Esophagus muscularis mucosa (tissue), 4 donors: ENCODE measurements around the gene CRX. TPM values are rescaled to one million over a fixed set of nuclear protein-coding genes. Genes with fewer than 3 reads are reported as not detected.
"Not testable (repeated sequence)": the region's sequence is repeated elsewhere in the genome, so short reads cannot be mapped to it uniquely, and the experiment has no call there.

Experiments
- DNase-seq: peaks from one replicate; pipeline ENCODE4 v3.0.0-alpha.2; 2017; ENCODE audit errors: extremely low spot score
- H3K27ac ChIP-seq, 4 donors: fragments of 200-600 bp; sonication (generic); replicated peaks in 1 of 4; 1 replicate in 3 of 4; 2 replicates in 1 of 4; pipeline ENCODE4 v1.5.1; 2016 to 2019; ENCODE audit warnings: mild to moderate bottlenecking in 1 of 4
- H3K27me3 ChIP-seq, 4 donors: fragments of 200-600 bp; sonication (generic); one replicate each; pipeline versions ENCODE4 v1.5.1 to v1.6.0; 2016 to 2019
- H3K36me3 ChIP-seq, 4 donors: fragments of 200-600 bp; sonication (generic); one replicate each; pipeline ENCODE4 v1.5.1; 2016 to 2019
- H3K4me1 ChIP-seq, 4 donors: fragments of 200-600 bp; sonication (generic); one replicate each; pipeline ENCODE4 v1.5.1; 2016 to 2019
- H3K4me3 ChIP-seq, 4 donors: fragments of 200-600 bp; sonication (generic); 1 replicate in 2 of 4; 2 replicates in 2 of 4; pipeline ENCODE4 v1.5.1; 2016 to 2019; ENCODE audit warnings: mild to moderate bottlenecking in 4 of 4, moderate library complexity in 1 of 4
- H3K9me3 ChIP-seq, 4 donors: fragments of 200-600 bp; sonication (generic); 1 replicate in 3 of 4; 2 replicates in 1 of 4; pipeline ENCODE4 v1.5.1; 2016 to 2019
- CTCF ChIP-seq, 3 experiments: fragments of 200-600 bp in 2 of 3; fragments of 450-650 bp in 1 of 3; sonication (generic) in 2 of 3; IDR thresholded peaks; one replicate each; pipeline ENCODE4 v1.5.1; 2017 to 2019; ENCODE audit warnings: antibody characterized with exemption in 3 of 3, mild to moderate bottlenecking in 2 of 3, moderate library complexity in 1 of 3
- EP300 ChIP-seq: sonication (generic); formaldehyde crosslinking; IDR thresholded peaks from one replicate; pipeline ENCODE4 v1.6.1; 2017; ENCODE audit warnings: antibody characterized with exemption
- POLR2A ChIP-seq: fragments of 450-650 bp; IDR thresholded peaks from one replicate; pipeline ENCODE4 v1.6.1; 2017; ENCODE audit warnings: antibody characterized with exemption, moderate library complexity, mild to moderate bottlenecking, low read depth
- POLR2AphosphoS5 ChIP-seq, 2 donors: sonication (generic); formaldehyde crosslinking; IDR thresholded peaks; one replicate each; pipeline ENCODE4 v1.6.1; 2017; ENCODE audit warnings: antibody characterized with exemption in 2 of 2
- WGBS: methylation state at CpG from one replicate; pipeline ENCODE4 v1.1.5; 2018; 5-methylcytosine and 5-hydroxymethylcytosine counted together
- intact Hi-C: fragments of 100-400 bp; cut with DNase I; formaldehyde crosslinking; loops from one replicate; pipeline ENCODE4 v1.15.1; 2023
- total RNA-seq, 4 donors: library from RNA; depleted of rRNA; stranded (reverse); fragments of >200 nt; gene quantifications; one replicate each; pipeline versions ENCODE4 v1.1.0 to v1.2.1, GENCODE V29; 2016

Gene CRX
- total RNA-seq, 4 donors from 2014 or later = not detected

- intact Hi-C loops = no loop called here
- TF ChIP-seq CTCF (IDR thresholded peaks at IDR 0.05) = no peak
- TF ChIP-seq EP300 = no peak
- no peak for TF ChIP-seq POLR2A
- no peak for TF ChIP-seq POLR2AphosphoS5 (IDR thresholded peaks at IDR 0.05)
- Histone ChIP-seq H3K27me3 (peaks cover 0 to 92% (median 22%) of the 10 kb centered on the region in 4 donors), H3K4me3 (no peak overlapping the region), H3K9me3 (no peaks in the 10 kb centered on the region), H3K4me1 (peaks cover 0 to 4% (median 1%) of the 10 kb centered on the region in 4 donors), H3K27ac (no peak overlapping the region), H3K36me3 (no peaks in the 10 kb centered on the region)
- no peak for DNase-seq
- WGBS = 59% methylated on average over 4 of the region's 5 CpGs
Measured at GRCh38 chr19:47853003-47853402, 31.3 kb downstream of the CRX start.

DNA sequence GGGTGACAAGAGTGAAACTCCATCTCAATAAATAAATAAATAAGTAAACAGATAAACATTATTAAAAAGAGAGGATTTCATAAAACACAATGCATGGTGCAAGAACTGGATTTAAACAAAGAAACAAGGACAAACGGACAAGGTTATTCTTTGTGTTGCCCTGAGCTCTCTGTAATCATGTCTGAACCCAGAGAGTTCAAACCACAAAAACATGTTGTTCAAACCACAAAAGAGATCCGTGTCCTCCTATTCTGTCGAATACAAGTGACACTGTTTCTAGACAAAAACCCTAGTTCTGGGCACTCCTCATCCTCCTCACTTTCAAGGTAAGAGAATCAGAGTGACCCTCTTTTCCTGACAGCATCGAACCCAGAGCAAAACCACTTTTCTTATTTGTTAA, 32.7 kb downstream of the CRX start:
- no peaks in the 10 kb centered on the region for H3K9me3 ChIP-seq
- intact Hi-C loops = no loop called here
- H3K4me3 ChIP-seq = no peak overlapping the region
- DNase-seq = no peak
- 76% methylated on average over 4 of the region's 4 CpGs for WGBS
- H3K27ac ChIP-seq = no peak overlapping the region
- peaks cover 0 to 90% (median 14%) of the 10 kb centered on the region in 4 donors for H3K27me3 ChIP-seq
- H3K4me1 ChIP-seq = no peaks in the 10 kb centered on the region
- TF ChIP-seq POLR2AphosphoS5 (IDR thresholded peaks at IDR 0.05) = no peak
- no peak for TF ChIP-seq EP300
- TF ChIP-seq POLR2A = no peak
- no peak for TF ChIP-seq CTCF (IDR thresholded peaks at IDR 0.05)
- no peaks in the 10 kb centered on the region for H3K36me3 ChIP-seq

DNA sequence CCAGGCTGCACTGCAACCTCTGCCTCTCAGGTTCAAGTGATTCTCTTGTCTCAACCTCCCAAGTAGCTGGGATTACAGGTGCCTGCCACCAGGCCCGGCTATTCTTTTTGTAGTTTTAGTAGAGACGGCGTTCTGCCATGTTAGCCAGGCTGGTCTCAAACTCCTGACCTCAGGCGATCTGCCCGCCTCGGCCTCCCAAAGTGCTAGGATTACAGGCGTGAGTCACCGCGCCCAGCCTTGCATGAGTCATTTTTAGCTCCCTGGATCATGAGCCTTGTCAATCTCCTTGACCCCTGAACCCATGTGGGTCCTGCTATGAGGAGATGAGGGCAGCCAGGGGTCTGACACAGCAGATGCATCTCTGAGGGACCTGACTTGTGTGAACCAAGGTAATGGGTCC, 36.5 kb downstream of the CRX start:
- intact Hi-C loops, H3K4me3 ChIP-seq, DNase-seq, H3K36me3 ChIP-seq, H3K27ac ChIP-seq, H3K9me3 ChIP-seq, H3K4me1 ChIP-seq: not testable (repeated sequence)
- peaks cover 0 to 73% (median 4%) of the 10 kb centered on the region in 4 donors for H3K27me3 ChIP-seq
- WGBS = 88% methylated on average over 6 of the region's 9 CpGs

DNA sequence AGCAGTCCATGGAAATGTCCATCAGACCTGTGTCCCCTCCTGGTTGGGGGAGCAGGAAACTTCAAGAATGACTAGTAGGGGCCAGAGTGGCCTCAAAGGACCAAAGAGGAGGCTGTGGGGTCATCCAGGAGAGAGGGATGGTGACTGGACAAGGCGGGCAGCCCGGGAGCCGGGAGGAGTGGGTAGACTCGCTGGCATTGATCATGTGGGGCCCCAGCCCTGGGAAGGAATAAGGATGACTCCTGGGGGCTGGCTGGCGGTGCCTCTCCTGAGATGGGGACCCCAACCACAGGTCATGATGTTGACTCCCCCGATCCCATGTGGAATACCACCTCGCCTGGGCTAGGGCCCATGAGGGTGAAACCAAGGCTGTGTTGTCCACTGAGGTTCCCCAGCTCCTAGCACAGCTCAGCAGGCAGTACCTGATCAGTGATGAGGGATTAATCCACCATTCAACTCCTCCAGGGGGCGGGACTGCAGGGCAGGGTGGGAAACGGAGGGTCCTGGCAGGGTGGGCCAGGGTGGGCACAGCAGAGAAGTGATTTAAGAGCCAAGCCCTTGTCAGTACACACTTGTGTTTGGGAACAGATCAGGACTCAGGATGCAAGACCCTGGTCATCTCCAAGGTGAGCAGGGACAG, 37.0 kb downstream of the CRX start, which contains the start of gene TPRX2:
Gene TPRX2 (plus strand): TSS at position 590 of the 640 bp plus-strand sequence. CDS start 12 bp downstream, at position 602.
- H3K9me3 ChIP-seq, DNase-seq, H3K4me3 ChIP-seq, intact Hi-C loops, H3K27ac ChIP-seq, H3K36me3 ChIP-seq, H3K4me1 ChIP-seq: not testable (repeated sequence)
- 93% methylated on average over 6 of the region's 9 CpGs for whole genome bisulfite sequencing
- peaks cover 0 to 68% (median 3%) of the 10 kb centered on the region in 4 donors for H3K27me3 ChIP-seq

DNA sequence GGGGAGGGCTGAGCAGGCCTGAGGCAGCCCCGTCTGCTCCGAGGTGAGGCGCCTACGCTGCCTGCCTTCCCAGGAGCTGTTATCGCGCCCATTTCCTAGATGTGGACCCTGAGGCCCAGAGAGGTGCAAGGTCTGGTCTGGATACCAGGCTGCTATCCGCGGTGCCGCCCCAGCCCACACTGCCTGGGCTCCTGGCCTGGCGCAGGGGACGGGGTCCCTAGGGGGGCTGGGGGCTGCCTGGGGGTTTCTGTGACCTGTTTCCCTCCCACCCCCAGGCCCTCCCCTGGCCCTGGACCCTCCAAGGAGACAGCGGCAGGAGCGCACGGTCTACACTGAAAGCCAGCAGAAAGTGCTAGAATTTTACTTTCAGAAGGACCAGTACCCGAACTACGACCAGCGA, 38.1 kb downstream of the CRX start:
- H3K4me1 ChIP-seq, H3K9me3 ChIP-seq, DNase-seq, H3K36me3 ChIP-seq, intact Hi-C loops, H3K4me3 ChIP-seq, H3K27ac ChIP-seq: not testable (repeated sequence)
- WGBS = no CpG with 5 or more reads among the region's 17 CpGs
- H3K27me3 ChIP-seq = peaks cover 0 to 59% (median 0%) of the 10 kb centered on the region in 4 donors

- intact Hi-C loops = no loop called here
- DNase-seq = no peak
- Histone ChIP-seq H3K4me1 (peaks cover 0 to 3% (median 0%) of the 10 kb centered on the region in 4 donors), H3K4me3 (no peak overlapping the region), H3K9me3 (peaks cover 0 to 5% (median 0%) of the 10 kb centered on the region in 4 donors), H3K27ac (no peak overlapping the region), H3K27me3 (peaks cover 0 to 55% (median 0%) of the 10 kb centered on the region in 4 donors), H3K36me3 (no peaks in the 10 kb centered on the region)
- WGBS = 70% methylated on average over 15 of the region's 34 CpGs
- TF ChIP-seq CTCF (IDR thresholded peaks at IDR 0.05) (no peak), POLR2A (no peak), EP300 (no peak), POLR2AphosphoS5 (IDR thresholded peaks at IDR 0.05) (no peak)
Measured at GRCh38 chr19:47860602-47861297, 39.0 kb downstream of the CRX start.
